Spleen (tissue), 11 donors: ENCODE data around the gene CACNA2D3. TPM values are rescaled to one million over a fixed set of nuclear protein-coding genes. Genes with fewer than 3 reads are reported as not detected.

Experiments
- DNase-seq: peaks from one replicate; pipeline ENCODE4 v3.0.0-alpha.2; 2020
- H3K27ac ChIP-seq, 8 donors: fragments of 200-600 bp; sonication (generic) in 7 of 8; 1 replicate in 4 of 8; 2 replicates in 4 of 8; pipeline versions ENCODE4 v1.5.0 to v1.8.0; 2016 to 2021; ENCODE audit warnings: inconsistent platforms in 4 of 8, mild to moderate bottlenecking in 4 of 8, moderate library complexity in 1 of 8
- H3K27me3 ChIP-seq, 7 donors: fragments of 200-600 bp; sonication (generic) in 6 of 7; replicated peaks in 1 of 7; 1 replicate in 4 of 7; 2 replicates in 3 of 7; pipeline versions ENCODE4 v1.5.0 to v1.8.0; 2016 to 2021; ENCODE audit warnings: inconsistent platforms in 3 of 7, mild to moderate bottlenecking in 1 of 7
- H3K36me3 ChIP-seq, 6 donors: fragments of 200-600 bp; sonication (generic) in 5 of 6; 1 replicate in 4 of 6; 2 replicates in 2 of 6; pipeline versions ENCODE4 v1.5.0 to v1.8.0; 2016 to 2021; ENCODE audit warnings: inconsistent platforms in 2 of 6
- H3K4me1 ChIP-seq, 6 donors: fragments of 200-600 bp; sonication (generic) in 5 of 6; 1 replicate in 3 of 6; 2 replicates in 3 of 6; pipeline versions ENCODE4 v1.5.0 to v1.8.0; 2016 to 2021; ENCODE audit warnings: inconsistent platforms in 3 of 6
- H3K4me3 ChIP-seq, 8 donors: fragments of 200-600 bp; sonication (generic) in 7 of 8; 1 replicate in 4 of 8; 2 replicates in 4 of 8; pipeline versions ENCODE4 v1.5.0 to v1.8.0; 2016 to 2021; ENCODE audit warnings: inconsistent platforms in 4 of 8, mild to moderate bottlenecking in 4 of 8, moderate library complexity in 2 of 8
- H3K9me3 ChIP-seq, 8 donors: fragments of 200-600 bp; sonication (generic) in 7 of 8; 1 replicate in 4 of 8; 2 replicates in 4 of 8; pipeline versions ENCODE4 v1.5.0 to v1.8.0; 2016 to 2021; ENCODE audit warnings: inconsistent platforms in 4 of 8
- POLR2A ChIP-seq, 3 donors: fragments of 450-650 bp; IDR thresholded peaks; one replicate each; pipeline ENCODE4 v1.5.1; 2017; ENCODE audit warnings: antibody characterized with exemption in 3 of 3, mild to moderate bottlenecking in 1 of 3
- POLR2AphosphoS5 ChIP-seq, 3 donors: sonication (generic); formaldehyde crosslinking; IDR thresholded peaks; one replicate each; pipeline ENCODE4 v1.5.1; 2017; ENCODE audit warnings: antibody characterized with exemption in 3 of 3
- WGBS, 5 donors: extraction: QIAGEN DNeasy Blood & Tissue Kit in 3 of 5; methylation state at CpG; one replicate each; pipeline versions ENCODE4 v1.1.5 to v1.1.7; 2013 to 2018; 5-methylcytosine and 5-hydroxymethylcytosine counted together
- intact Hi-C: fragments of 100-400 bp; cut with DNase I; formaldehyde crosslinking; loops from one replicate; pipeline ENCODE4 v1.15.0; 2023; ENCODE audit warnings: low total_unique reads
- polyA plus RNA-seq, 3 donors: library from polyadenylated mRNA; stranded (reverse); fragments of 200-250 nt; gene quantifications; one replicate each; pipeline ENCODE4 v1.2.1, GENCODE V29; 2013
- total RNA-seq, 7 donors: library from RNA; depleted of rRNA in 3 of 7; stranded (reverse); fragments of >200 nt in 3 of 7; fragmentation: NEBNext Ultra II Directional in 4 of 7; extraction: Animal tissue kit (Norgen Biotek cat#: 25700) in 4 of 7; gene quantifications; one replicate each; pipeline versions ENCODE4 v1.1.0 to v1.2.1, GENCODE V29; 2016 to 2021
- TF ChIP-seq, protein P1 (sequence below), 11 experiments: fragments of 200-600 bp in 7 of 11; fragments of 450-650 bp in 4 of 11; sonication (generic) in 4 of 11; IDR thresholded peaks in 8 of 11; conservative IDR thresholded peaks in 3 of 11; 1 replicate in 7 of 11; 2 replicates in 4 of 11; pipeline versions ENCODE4 v1.4.0 to v1.8.0; 2016 to 2021; ENCODE audit warnings: antibody characterized with exemption in 11 of 11, inconsistent platforms in 4 of 11, mild to moderate bottlenecking in 1 of 11
- donor health status: healthy with polysubstance abuse.
- donor health status: DM: no; HTN: no; CAD: no; lungs with moderate emphysema.
- donor health status: DM: no; HTN: no; CAD: no.
- donor health status: Bipolar disorder and iron deficiency.
- donor health status: healthy.
- donor health status: DM: no; HTN: no; CAD: no.
- donor health status: DM: yes; HTN: yes; CAD: no.

CACNA2D3 gene
- total and polyA plus RNA-seq, 10 donors, result 0.83 to 4.9 (median 2.9) TPM

GRCh38 chr3:54443561-54444161 lies 321.3 kb downstream of the CACNA2D3 start:
- WGBS, 5 donors, result 55 to 66% (median 59%) methylated on average over 11 of the region's 11 CpGs
- Histone ChIP-seq H3K4me1 (no peaks in the 10 kb centered on the region), H3K27ac (no peak overlapping the region), H3K27me3 (no peaks in the 10 kb centered on the region), H3K9me3 (no peaks in the 10 kb centered on the region), H3K4me3 (no peak overlapping the region), H3K36me3 (no peaks in the 10 kb centered on the region)
- intact Hi-C loops, result no loop called here
- DNase-seq, result no peak
- TF ChIP-seq, protein P1, sequence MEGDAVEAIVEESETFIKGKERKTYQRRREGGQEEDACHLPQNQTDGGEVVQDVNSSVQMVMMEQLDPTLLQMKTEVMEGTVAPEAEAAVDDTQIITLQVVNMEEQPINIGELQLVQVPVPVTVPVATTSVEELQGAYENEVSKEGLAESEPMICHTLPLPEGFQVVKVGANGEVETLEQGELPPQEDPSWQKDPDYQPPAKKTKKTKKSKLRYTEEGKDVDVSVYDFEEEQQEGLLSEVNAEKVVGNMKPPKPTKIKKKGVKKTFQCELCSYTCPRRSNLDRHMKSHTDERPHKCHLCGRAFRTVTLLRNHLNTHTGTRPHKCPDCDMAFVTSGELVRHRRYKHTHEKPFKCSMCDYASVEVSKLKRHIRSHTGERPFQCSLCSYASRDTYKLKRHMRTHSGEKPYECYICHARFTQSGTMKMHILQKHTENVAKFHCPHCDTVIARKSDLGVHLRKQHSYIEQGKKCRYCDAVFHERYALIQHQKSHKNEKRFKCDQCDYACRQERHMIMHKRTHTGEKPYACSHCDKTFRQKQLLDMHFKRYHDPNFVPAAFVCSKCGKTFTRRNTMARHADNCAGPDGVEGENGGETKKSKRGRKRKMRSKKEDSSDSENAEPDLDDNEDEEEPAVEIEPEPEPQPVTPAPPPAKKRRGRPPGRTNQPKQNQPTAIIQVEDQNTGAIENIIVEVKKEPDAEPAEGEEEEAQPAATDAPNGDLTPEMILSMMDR (IDR thresholded peaks at IDR 0.05 in 8 of 11, conservative IDR thresholded peaks at IDR 0.05 in 3 of 11), result no peak
- TF ChIP-seq POLR2AphosphoS5 (IDR thresholded peaks at IDR 0.05) (no peak), POLR2A (IDR thresholded peaks at IDR 0.05) (no peak)

DNA sequence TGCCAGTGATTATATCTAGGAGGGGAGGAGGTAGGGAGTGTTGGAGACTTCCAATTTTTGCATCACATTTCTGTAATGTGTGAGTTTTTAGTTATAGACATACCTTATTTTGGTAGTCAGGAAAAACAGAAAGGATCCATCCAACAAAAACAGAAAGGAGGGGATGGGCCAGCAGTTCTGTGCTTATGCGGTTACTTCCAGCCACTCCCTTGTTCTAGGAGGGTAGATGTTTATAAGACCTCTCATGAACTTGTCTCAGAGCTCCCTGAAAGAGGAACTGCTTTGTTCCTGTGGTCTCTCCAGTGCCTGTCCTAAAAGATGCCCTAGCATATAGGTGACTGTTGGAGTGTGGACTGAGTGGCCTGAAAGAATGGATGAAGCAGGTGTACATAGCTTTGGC lies 323.3 kb downstream of the CACNA2D3 start:
- intact Hi-C loops, result no loop called here
- 75 to 81% (median 79%) methylated on average over 1 of the region's 1 CpG for whole genome bisulfite sequencing, 5 donors
- TF ChIP-seq POLR2AphosphoS5 (IDR thresholded peaks at IDR 0.05), result no peak
- TF ChIP-seq, protein P1 (IDR thresholded peaks at IDR 0.05 in 8 of 11, conservative IDR thresholded peaks at IDR 0.05 in 3 of 11), result no peak
- TF ChIP-seq POLR2A (IDR thresholded peaks at IDR 0.05), result no peak

DNA sequence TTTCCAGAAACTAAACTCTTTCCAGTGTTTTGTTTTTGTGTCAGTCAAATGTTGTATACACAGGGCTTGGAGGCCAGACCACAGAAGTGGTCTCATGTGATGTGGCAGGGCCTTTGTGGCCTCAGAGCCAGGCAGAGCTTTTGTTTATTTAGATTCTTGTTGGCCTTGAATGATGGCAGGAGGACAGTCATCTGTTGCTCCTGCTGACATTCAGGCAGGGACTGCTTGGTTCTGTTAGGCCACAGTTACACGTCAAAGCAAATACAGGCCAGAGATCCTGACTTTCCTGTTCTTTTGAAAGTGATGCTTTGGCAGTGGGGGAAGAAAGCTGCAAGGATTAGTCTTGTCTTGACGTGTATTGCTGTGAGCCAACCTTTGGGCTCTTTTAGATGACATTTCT lies 325.1 kb downstream of the CACNA2D3 start:
- Histone ChIP-seq H3K27ac (no peak overlapping the region), H3K36me3 (no peaks in the 10 kb centered on the region), H3K27me3 (no peaks in the 10 kb centered on the region), H3K4me1 (no peaks in the 10 kb centered on the region), H3K4me3 (no peak overlapping the region), H3K9me3 (peaks cover 0 to 5% (median 0%) of the 10 kb centered on the region in 8 donors)
- TF ChIP-seq POLR2AphosphoS5 (IDR thresholded peaks at IDR 0.05), result no peak
- TF ChIP-seq, protein P1 (IDR thresholded peaks at IDR 0.05 in 8 of 11, conservative IDR thresholded peaks at IDR 0.05 in 3 of 11), result no peak
- TF ChIP-seq POLR2A (IDR thresholded peaks at IDR 0.05), result no peak
- intact Hi-C loops, result no loop called here
- WGBS, 5 donors, result 50 to 77% (median 65%) methylated on average over 2 of the region's 2 CpGs
- no peak for DNase-seq

More for the DNA sequence above, 323.3 kb downstream of the CACNA2D3 start:
- Histone ChIP-seq H3K9me3 (no peaks in the 10 kb centered on the region), H3K4me3 (no peak overlapping the region), H3K27me3 (no peaks in the 10 kb centered on the region), H3K27ac (no peak overlapping the region), H3K36me3 (no peaks in the 10 kb centered on the region), H3K4me1 (no peaks in the 10 kb centered on the region)
- no peak for DNase-seq

DNA sequence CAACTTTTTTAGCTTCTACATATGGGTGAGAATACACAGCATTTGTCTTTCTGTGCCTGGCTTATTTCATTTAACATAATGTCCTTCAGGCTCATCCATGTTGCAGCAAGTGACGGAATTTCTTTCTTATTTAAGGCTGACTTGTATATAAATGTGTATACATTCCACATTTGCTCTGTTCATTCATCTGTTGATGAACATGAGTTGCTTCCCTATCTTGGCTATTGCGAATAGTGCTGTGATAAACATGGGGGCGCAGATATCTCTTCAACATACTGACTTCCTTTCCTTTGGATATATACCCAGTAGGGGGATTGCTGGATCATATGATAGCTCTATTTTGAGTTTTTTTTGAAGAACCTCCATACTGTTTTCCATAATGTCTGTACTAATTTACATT lies 332.5 kb downstream of the CACNA2D3 start:
- TF ChIP-seq POLR2AphosphoS5 (IDR thresholded peaks at IDR 0.05) (no peak), POLR2A (IDR thresholded peaks at IDR 0.05) (no peak)
- TF ChIP-seq, protein P1 (IDR thresholded peaks at IDR 0.05 in 8 of 11, conservative IDR thresholded peaks at IDR 0.05 in 3 of 11), result no peak
- Histone ChIP-seq H3K4me1 (no peaks in the 10 kb centered on the region), H3K4me3 (no peak overlapping the region), H3K27me3 (no peaks in the 10 kb centered on the region), H3K27ac (no peak overlapping the region), H3K9me3 (peaks cover 0 to 41% (median 24%) of the 10 kb centered on the region in 8 donors), H3K36me3 (no peaks in the 10 kb centered on the region)
- DNase-seq, result no peak
- intact Hi-C loops, result no loop called here
- WGBS, 5 donors, result 92 to 99% (median 94%) methylated on average over 3 of the region's 3 CpGs
